ENCODE data around the gene NHLRC2. TPM values are rescaled to one million over a fixed set of nuclear protein-coding genes. Genes with fewer than 3 reads are reported as not detected.
"Not testable (repeated sequence)": the region's sequence is repeated elsewhere in the genome, so short reads cannot be mapped to it uniquely, and the experiment has no call there.

NHLRC2 gene
- total and polyA plus RNA-seq, 2 donors (not counting 3 experiments of a cell fraction or from before 2014, with no cell fraction given) = 5.2 to 28.2 TPM

- Histone ChIP-seq H4K20me1 (replicated peaks; ENCODE audit: control insufficient read depth, extremely low read depth, insufficient read depth, low read length) (no peaks in the 10 kb centered on the region), H3K27ac (ENCODE audit: insufficient read depth, low read depth, low read length) (no peak overlapping the region), H3K9me1 (replicated peaks; ENCODE audit: control insufficient read depth, extremely low read depth, insufficient read depth, low read length) (no peaks in the 10 kb centered on the region), H3K9ac (replicated peaks; ENCODE audit: extremely low read depth, insufficient read depth, low read length) (no peak overlapping the region), H3K79me2 (ENCODE audit: control insufficient read depth, insufficient read depth, low read length) (no peaks in the 10 kb centered on the region), H3K9me3 (replicated peaks; ENCODE audit: control insufficient read depth, insufficient read depth, low read length) (no peaks in the 10 kb centered on the region), H3K27me3 (ENCODE audit: control insufficient read depth in 2 of 2, insufficient read depth in 2 of 2, low read length in 2 of 2) (no peaks in the 10 kb centered on the region), H3K4me2 (ENCODE audit: insufficient read depth, low read length) (no peak overlapping the region), H2AFZ (ENCODE audit: low read depth, low read length) (no peak overlapping the region), H3K4me3 (replicated peaks in 1 of 3; ENCODE audit: insufficient read depth in 1 of 3, low read depth in 1 of 3, low read length in 3 of 3) (no peak overlapping the region), H3K4me1 (ENCODE audit: control insufficient read depth, extremely low read depth, insufficient read depth, low read length) (peaks cover 11% of the 10 kb centered on the region), H3K36me3 (ENCODE audit: control insufficient read depth in 2 of 2, extremely low read depth in 1 of 2, insufficient read depth in 2 of 2, low read length in 2 of 2) (no peaks in the 10 kb centered on the region)
- TF ChIP-seq POLR2AphosphoS5 (IDR thresholded peaks at IDR 0.05; ENCODE audit: insufficient read depth, low read depth, low read length) (no peak), GATA2 (IDR thresholded peaks at IDR 0.05; ENCODE audit: insufficient read depth, insufficient read length, low read depth, low read length) (no peak), CTCF (IDR thresholded peaks at IDR 0.05; ENCODE audit: extremely low read depth in 1 of 2, insufficient read depth in 1 of 2, low read depth in 1 of 2, low read length in 2 of 2) (no peak), POLR2A (IDR thresholded peaks at IDR 0.05; ENCODE audit: low read depth, low read length) (no peak), EZH2 (IDR thresholded peaks at IDR 0.05; ENCODE audit: borderline replicate concordance, low read depth, low read length, severe bottlenecking) (no peak), JUN (IDR thresholded peaks at IDR 0.05; ENCODE audit: borderline replicate concordance, insufficient read depth, insufficient read length, low read depth) (no peak), FOS (IDR thresholded peaks at IDR 0.05; ENCODE audit: borderline replicate concordance, insufficient read depth, low read length) (no peak), MYC (IDR thresholded peaks at IDR 0.05; ENCODE audit: low read depth, low read length) (no peak)
- TF ChIP-seq, protein P1, sequence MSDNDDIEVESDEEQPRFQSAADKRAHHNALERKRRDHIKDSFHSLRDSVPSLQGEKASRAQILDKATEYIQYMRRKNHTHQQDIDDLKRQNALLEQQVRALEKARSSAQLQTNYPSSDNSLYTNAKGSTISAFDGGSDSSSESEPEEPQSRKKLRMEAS (IDR thresholded peaks at IDR 0.05; ENCODE audit: insufficient read depth, insufficient read length) = no peak
- intact Hi-C loops (cut with micrococcal nuclease) = no loop called here
- POLR2A ChIA-PET = interaction anchor here (0.6 kb wide), 1 partner anchor 70 kb away, joined by 9 read pairs; no protein-coding TSS in a partner anchor
- DNase-seq (ENCODE audit: low read depth, low spot score) = no peak
- no peak for FAIRE-seq
- dilution Hi-C loops (cut with MboI; ENCODE audit: extremely low pct_ligation_motif_present, low sequenced_read_pairs) = no loop called here
- CTCF ChIA-PET = no interaction called here
- BruUV-seq (replicated peaks) = no TSS peak
Observed at GRCh38 chr10:113941140-113941539, 86.7 kb downstream of the NHLRC2 start.

DNA sequence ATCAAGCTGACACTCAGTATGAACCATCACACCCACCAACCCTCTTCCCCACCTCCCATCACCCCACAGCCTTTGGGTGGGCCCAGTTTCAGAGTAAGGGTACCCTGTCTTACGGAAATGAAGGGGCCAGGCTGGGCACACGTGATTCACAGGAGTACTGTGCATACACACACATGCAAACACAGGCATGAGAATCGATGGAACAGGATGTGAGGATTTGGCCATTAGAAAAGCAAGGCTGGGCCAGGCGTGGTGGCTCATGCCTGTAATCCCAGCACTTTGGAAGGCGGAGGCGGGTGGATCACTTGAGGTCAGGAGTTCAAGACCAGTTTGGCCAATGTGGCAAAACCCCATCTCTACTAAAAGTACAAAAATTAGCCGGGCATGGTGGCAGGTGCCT is 88.7 kb downstream of the NHLRC2 start:
- H4K20me1 ChIP-seq (replicated peaks; ENCODE audit: control insufficient read depth, extremely low read depth, insufficient read depth, low read length); H3K79me2 ChIP-seq (ENCODE audit: control insufficient read depth, insufficient read depth, low read length); intact Hi-C loops (cut with micrococcal nuclease); H3K9me1 ChIP-seq (replicated peaks; ENCODE audit: control insufficient read depth, extremely low read depth, insufficient read depth, low read length); H3K27ac ChIP-seq (ENCODE audit: insufficient read depth, low read depth, low read length); dilution Hi-C loops (cut with MboI; ENCODE audit: extremely low pct_ligation_motif_present, low sequenced_read_pairs); POLR2A ChIA-PET; CTCF ChIA-PET; H3K9ac ChIP-seq (replicated peaks; ENCODE audit: extremely low read depth, insufficient read depth, low read length); DNase-seq (ENCODE audit: low read depth, low spot score); H3K4me3 ChIP-seq (replicated peaks in 1 of 3; ENCODE audit: insufficient read depth in 1 of 3, low read depth in 1 of 3, low read length in 3 of 3); H3K27me3 ChIP-seq (ENCODE audit: control insufficient read depth in 2 of 2, insufficient read depth in 2 of 2, low read length in 2 of 2); H2AFZ ChIP-seq (ENCODE audit: low read depth, low read length); BruUV-seq (replicated peaks); H3K36me3 ChIP-seq (ENCODE audit: control insufficient read depth in 2 of 2, extremely low read depth in 1 of 2, insufficient read depth in 2 of 2, low read length in 2 of 2); FAIRE-seq; H3K9me3 ChIP-seq (replicated peaks; ENCODE audit: control insufficient read depth, insufficient read depth, low read length); H3K4me2 ChIP-seq (ENCODE audit: insufficient read depth, low read length): not testable (repeated sequence)
- H3K4me1 ChIP-seq (ENCODE audit: control insufficient read depth, extremely low read depth, insufficient read depth, low read length) = peaks cover 11% of the 10 kb centered on the region

Measured in endothelial cell of umbilical vein (primary cell).